HG03354 (cell line): Measurements from ENCODE around the gene RGS7BP.

Source experiments
- ATAC-seq: cut with Tn5 transposase; IDR thresholded peaks from one replicate; pipeline ENCODE4 v1.9.1; 2021; ENCODE audit warnings: mild to moderate bottlenecking; ENCODE audit not compliant: unreplicated experiment, poor library complexity, severe bottlenecking

RGS7BP gene

DNA sequence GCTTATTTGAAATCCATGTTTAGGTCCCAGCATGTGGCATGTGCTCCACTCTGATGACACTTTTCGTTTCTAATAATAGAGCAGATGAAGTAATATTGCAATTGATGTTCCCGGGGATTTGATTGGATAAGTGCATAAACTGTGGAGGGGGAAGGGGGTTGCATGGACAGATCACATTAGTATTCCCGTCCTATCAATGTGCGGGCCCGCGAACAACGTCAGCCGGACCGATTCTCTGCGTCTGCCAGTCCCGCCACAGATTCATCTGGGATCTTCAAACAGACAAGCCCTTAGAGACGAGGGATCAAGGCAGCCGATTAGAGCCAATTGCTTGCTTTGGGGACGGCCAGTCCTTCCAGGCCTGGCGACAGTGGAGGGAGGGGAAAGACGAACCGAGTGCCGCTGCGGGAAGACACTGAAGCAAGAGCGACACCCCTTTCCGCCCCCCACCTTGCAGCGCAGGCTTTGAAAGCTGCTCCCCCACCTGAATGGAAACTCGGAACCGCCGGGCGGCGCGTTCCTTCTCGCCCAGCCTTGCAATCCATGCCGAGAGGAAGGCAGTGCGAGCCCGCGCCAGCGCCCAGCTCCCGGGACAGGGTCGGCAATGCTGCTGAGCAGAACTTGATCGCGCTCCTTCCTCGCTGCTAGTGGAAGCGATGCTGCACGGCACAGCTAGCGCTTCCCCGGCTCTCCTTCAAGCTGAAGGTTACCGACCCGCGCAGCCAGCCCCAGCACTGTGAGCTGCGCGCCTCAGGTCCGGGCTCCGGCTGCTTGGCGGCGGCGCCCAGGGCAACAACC lies at the start of gene RGS7BP:
Gene RGS7BP (plus strand): TSS at position 247 of the 798 bp plus-strand sequence. CDS start 610 bp downstream, outside the sequence.
- no peak for ATAC-seq

DNA sequence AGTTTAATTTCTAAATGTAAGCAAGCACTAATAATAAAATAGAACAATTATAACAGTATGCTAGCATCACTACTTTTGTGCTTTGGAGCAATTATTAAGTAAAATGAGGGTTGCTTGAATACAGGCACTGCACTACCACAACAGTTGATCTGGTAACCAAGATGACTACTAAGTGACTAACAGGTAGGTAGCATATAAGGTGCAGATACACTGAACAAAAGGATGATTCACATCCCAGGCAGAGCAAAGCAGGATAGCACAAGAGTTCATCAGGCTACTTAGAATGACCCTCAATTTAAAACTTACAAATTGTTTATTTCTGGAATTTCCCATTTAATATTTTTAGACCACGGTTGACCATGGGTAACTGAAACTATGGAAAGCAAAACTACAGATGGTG lies 48.0 kb upstream of the RGS7BP start:
- no peak for ATAC-seq

DNA sequence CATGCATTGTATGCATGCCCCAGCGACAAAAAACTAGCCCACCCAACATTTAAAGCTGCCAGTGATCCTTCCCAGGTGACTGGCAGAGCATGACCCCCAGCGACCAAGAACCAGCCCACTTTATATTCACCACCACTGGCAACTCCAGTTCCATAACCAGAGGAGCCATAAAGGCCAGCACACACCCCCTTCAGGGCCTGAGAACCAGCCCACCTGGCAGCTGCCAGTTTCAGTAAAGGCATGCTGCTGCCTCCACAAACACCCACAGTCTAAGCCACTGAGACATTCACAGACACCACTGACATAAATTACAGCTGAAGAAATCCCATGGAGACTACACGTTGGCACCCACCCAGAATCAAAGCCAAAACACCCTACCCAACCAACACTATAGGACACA lies 46.9 kb upstream of the RGS7BP start:
- no peak for ATAC-seq

DNA sequence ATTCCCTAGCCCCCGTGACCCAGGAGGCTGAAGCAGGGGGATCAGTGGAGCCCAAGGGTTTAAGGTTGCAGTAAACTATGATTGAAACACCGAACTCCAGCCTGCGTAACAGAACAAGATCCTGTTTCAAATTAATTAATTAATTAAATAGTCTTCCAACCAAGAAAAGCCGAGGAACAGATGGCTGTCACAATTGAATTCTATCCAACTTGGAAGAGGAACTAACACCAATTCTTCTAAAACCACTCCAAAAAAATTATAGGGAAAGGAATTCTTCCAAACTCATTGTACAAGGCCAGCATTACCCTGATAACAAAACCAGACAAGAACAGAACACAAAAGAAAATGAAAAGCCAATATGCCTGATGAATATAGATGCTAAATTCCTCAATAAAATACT lies 43.4 kb upstream of the RGS7BP start:
- no peak for ATAC-seq

DNA sequence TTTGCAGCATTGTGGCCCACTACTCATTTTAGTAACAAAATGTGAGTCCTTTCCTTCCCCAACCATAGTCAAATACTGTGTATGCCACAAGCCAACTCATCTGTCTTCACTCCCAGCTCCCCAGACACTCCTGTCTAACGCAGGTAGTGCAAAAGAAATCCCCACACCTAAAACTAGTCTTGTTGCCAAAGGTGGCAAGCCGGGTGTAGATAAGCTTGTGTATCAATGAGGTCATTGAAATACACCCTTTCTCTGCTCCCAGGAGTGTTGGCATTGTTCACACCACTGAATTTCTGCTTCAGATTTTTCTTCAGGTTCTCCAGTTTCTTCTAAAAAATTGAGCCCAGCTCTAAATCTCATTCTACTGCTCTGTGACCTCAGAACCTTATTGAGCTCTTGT lies 19.7 kb upstream of the RGS7BP start:
- no peak for ATAC-seq

DNA sequence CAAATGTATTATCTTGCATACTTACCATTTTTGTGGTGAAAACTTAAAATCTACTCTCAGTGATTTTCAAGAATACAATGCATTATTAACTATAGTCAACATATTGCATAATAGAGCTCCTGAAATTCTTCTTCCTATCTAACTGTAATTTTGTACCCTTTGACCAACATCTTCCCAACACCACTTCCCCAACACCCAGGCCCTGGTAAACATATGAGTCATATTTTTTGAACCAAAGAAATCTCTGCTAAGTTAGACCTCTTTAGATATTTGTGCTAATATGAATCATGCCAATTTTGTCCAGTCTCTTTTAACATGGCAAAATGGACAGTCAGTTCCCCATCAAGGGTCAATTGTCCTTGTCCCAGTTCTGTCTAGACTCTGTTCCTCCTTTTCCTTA lies 18.5 kb upstream of the RGS7BP start:
- ATAC-seq = no peak

DNA sequence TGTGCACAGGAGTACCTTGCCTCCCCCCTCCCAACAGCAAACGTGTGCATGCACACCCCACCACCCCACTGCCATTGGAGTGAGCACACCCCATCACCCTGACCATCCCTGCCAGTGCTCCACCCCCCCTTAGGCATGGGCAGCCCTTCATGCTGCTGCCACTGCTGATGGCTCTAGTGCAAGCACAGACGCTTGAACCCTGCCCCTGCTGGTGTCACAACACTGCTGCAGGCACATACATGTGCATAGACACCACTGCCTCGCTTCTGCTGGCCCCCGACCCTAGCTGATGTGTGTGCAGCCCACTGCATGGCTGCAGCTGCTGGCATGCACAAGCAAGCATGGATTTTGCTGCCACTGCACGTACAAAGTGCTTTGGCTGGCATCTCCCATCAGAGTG lies 16.0 kb upstream of the RGS7BP start:
- ATAC-seq = no peak

DNA sequence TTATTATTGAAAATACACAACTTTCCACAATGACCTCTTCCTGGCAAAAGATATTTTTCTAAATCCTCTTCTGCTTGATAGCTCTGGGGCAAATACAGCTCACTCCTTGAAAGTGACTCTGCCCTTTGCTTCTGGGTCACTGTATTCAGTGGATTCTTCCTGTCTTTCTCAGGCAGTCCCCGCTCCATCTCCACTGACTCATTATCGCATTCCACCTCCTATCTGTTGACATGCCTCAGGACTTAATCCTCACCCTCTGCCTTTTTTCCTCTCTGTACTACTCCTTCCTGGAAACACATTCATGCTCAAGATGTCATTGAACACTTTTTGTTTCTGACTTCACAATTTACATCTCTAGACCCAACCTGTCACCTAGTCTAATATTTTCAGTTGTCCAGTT lies 8.4 kb upstream of the RGS7BP start:
- ATAC-seq = no peak

DNA sequence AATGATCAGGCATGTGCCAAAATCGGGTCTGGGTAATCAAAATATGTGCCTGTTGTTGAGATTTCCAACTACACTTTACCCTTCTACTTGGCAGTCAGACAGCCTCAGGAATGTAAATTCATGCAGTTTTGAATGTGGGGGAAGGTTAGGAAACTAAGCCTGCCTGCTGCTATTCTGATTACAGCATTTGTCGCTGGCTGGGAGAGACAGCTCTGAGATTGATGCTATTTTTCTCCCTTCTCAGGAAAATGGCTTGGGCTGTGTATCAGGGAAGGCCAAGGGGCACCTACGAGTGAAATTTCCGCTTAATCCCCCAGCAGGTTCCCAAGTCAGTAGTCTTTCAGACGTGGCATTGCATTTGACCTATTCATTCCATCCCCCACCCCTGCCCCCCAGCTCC lies 3.6 kb upstream of the RGS7BP start:
- no peak for ATAC-seq

DNA sequence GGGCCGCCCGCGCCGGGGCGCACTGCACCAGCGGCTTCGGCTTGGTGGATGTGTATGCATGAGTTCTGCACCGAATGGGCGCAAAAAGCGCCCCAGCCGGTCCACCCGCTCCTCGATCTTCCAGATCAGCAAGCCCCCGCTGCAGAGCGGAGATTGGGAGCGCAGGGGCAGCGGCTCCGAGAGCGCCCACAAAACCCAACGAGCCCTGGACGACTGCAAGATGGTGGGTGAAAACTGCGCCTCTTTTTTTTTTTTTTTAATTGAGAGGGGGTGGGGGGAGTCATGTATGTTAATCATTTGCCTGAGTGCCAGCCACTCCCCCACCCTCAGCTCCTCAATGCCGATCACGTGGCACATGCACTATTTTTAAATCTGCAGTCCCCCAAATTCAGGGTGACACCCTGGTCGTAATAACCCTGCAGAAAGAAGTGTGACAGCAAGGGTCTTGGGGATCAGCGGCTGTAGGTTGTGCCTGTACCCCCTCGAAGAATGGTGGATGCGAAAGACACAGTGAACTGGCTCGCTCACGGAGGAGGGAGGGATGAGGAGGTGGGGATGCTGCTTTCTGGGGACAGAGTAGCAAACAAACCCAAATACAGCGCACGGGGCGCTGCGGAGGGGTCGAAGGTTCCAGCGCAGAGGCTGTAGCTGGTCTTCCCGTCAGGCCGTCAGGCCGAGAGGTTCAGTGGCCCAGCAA lies 900 bp downstream of the RGS7BP start:
- ATAC-seq = no peak

DNA sequence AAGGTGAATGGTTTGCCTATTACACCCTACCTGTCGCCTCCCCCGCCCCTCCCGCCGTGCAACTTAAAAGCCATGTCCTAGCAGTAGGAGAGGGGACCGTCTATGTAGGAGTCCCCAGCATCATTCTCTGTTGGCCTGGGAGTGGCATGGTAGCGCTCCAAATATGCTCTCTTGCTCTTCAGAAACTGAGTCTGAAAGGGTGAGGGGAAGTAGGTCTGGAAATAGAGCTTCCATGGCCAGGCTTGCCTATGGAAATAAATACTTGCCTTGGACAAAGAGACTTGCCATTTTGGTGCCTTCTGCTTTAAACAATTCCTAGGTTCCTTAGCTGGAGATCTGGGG lies 1.4 kb downstream of the RGS7BP start:
- no peak for ATAC-seq

DNA sequence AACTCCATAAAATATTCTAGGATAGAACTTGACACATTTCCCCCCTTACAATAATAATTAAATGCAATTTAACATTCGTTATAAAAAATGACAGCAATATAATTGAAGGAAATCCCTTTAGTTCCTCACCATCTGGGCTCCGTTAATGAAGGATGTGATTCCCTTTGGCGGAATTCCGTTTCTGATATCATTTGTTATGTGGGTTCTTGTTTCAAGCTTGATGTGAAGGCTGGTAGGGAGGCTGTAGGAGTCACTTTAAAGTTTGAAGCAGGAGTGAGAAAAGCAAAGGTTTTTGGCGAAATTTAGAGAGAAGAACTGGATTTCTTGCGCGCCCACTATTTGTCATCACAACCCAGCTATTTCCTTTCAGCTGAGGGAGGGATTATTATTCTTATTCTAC lies 4.0 kb downstream of the RGS7BP start:
- no peak for ATAC-seq

DNA sequence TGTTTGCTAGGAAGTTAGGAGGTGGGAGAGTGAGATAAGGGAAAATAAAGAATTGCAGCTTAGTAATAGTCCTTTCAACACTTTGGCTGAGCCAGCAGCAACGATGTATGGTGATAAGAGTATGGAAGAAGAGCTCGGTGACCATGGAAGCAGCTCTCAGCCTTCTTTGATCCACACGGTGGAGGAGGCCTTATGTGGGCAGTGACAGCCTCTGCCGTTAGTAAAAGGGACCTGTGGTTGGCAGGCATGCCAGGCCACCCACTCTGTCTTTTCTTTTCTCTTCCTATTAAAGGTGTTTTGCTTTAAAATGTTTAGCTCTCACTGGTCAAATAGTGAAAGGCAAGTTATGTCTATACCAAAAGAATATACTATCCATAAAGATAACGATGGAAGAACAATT lies 7.7 kb downstream of the RGS7BP start:
- no peak for ATAC-seq

DNA sequence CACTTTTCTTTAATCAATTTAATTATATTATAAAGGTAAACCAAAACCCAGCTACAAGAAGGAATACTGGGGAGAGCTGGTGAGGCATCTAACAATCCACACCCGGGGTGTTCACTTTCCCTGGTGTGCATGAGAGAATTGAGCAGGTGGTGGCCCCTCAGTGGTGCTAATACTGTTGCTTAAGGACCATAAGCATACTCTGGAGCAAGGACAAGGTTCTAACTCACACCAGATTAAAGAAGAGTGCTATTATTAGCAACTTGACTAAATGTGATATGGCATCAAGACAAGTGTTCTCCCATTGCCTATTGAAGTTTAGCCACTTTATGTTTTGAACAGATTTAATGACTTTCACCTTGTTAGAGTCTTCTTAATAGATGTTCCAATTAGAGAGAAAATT lies 8.8 kb downstream of the RGS7BP start:
- no peak for ATAC-seq

DNA sequence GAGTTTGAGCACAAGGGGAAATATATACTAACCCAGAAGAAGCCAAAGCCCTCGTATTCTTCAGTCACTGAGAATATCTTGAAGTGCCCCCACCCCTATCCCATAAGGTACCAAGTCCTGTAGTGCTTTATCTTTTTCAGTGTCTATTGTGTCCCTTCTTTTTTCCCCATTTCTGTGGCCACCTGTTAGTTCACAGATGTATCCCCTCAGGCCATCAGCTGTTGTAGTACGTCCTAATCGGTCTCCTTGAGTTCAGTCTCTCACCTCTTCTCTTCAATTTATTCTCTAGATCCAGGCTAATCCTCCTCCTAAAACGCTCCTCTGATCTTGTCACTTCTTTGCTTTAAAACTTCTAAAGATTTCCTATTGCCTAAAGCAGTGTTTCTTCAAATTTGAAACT lies 10.4 kb downstream of the RGS7BP start:
- no peak for ATAC-seq

DNA sequence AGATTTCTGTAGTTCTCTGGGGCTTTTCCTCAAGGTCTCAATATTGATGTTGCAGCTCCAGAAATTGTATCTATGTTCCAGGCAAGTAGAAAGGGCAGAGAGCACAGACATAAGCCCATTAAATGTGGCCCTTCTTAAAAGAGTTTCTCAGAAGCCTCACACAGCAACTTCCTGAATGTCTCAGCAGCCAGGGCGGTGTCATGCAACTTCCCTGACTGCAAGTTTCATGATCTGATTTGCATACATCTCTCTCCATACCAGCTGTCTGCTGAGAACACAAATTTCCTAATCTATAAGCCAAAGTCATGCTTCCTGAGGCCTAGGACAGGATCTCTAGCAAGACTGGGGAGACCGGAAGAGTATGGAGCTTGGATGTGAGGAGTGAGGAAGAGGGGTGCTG lies 13.0 kb downstream of the RGS7BP start:
- peak; percentile 78 for ATAC-seq

DNA sequence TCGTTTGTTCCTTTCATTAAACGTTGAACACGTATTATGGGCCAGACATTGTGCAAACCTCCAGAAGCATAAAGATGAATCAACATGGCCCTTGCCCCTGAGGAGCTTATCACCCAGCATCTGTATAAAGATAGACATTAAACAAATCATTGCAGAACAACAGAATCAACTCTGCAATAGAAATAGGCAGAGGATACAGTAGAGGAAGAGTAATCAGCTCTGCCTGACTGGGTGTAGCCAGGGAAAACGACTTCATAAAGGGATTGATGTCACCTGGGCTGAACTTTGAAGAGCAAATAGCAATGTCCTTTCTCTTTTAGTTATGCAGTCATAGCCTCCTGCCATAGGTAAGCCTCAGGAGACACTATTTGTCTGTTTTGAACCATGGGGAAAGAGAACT lies 13.4 kb downstream of the RGS7BP start:
- peak; percentile 17 for ATAC-seq

DNA sequence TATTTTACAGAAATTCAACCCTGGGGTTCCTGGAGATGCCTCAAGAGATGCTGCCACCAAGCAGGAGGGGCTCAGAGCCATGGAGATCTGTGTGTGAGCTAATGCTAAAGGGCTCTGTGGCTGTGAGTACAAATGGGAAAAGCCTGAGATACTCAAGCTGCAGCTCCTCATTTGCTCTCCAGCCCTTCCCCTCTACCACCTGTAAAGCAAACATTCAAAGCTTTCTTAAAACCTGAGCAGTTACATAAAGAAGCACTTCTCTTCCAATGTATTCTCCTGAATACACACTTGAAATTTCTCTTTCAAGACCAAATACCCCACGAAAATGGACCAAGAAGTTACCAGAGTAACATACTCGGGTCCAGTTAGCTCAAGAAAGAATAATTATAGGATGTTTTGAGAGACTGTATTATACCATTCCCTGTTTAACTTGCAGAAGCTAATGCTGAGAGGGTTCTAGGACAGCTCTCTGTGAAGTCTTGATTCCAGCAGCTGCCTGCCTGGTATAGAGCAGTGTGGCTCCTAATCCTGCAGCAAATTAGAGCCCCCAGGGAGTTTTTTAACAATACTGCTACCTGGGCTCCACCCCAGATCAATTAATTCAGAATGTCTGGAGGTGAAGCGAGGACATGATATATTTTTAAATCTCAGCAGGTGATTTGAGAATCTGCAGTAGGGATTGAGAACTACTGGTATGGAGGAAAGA lies 21.1 kb downstream of the RGS7BP start:
- ATAC-seq = no peak

DNA sequence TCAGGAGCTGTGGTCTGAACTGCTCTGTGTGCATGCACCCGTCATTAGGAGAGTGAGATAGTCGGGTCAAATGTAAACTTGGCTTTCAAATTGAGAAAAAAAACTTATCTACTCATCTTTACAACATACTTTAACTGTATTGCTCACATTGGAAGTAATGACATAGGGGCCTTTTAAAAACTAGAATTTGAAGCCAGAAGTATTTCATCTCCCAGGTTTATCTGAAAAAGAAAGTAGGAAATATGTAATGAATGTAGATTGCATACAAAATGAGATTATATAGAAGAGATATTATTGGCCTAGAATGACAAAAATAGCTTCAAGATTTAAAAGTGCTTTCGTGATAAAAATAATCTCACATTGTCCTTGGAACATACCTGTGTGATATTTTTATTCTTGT lies 24.3 kb downstream of the RGS7BP start:
- no peak for ATAC-seq

DNA sequence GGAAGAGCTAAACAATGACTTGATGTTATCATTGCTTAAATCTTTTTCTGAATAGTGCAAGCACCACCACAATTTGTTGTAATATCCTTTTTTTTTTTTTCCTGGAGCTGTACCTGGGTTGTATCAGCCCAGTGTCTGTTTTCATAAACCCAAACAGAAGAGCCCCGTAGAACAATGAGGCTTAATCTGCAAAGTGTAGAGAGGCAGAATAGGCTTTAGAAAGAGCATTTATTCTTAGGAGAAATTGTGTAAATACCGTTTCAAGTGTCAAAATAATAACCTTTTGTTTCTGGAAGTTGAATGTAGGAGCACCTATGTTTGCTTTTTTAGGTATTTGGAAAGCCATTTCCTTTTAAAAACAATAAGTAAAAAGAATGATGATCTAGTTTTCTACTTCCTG lies 26.4 kb downstream of the RGS7BP start:
- ATAC-seq = no peak

DNA sequence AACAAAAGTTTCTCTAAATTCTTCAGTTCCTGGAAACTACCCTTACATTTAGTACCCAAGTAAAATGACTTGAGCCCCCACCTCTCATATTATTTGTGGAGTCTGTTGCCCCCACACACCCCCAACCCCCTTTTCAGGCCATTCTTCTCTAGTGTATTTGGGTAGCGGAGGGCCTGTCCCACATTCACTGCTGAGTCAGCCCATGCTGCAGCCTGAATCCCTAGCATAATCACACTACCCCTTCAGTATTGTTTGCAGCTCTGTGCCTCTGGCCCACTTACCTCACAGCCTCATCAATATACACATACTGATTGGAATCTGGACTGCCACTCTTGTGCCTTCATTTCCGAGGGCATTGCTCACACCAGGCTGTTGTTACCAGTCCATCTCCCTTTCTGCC lies 26.8 kb downstream of the RGS7BP start:
- no peak for ATAC-seq
